GM21619 (cell line): ENCODE results near the gene FAM131A.

ENCODE experiments used
- ATAC-seq: cut with Tn5 transposase; IDR thresholded peaks from one replicate; pipeline ENCODE4 v1.9.1; 2021; ENCODE audit not compliant: unreplicated experiment

FAM131A gene, protein sequence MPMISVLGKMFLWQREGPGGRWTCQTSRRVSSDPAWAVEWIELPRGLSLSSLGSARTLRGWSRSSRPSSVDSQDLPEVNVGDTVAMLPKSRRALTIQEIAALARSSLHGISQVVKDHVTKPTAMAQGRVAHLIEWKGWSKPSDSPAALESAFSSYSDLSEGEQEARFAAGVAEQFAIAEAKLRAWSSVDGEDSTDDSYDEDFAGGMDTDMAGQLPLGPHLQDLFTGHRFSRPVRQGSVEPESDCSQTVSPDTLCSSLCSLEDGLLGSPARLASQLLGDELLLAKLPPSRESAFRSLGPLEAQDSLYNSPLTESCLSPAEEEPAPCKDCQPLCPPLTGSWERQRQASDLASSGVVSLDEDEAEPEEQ

GRCh38 chr3:184337399-184337714, at the start of gene FAM131A:
TSS of gene FAM131A (plus strand) at chr3:184337600. CDS start at chr3:184337631, 31 bp downstream.
- no peak for ATAC-seq

DNA sequence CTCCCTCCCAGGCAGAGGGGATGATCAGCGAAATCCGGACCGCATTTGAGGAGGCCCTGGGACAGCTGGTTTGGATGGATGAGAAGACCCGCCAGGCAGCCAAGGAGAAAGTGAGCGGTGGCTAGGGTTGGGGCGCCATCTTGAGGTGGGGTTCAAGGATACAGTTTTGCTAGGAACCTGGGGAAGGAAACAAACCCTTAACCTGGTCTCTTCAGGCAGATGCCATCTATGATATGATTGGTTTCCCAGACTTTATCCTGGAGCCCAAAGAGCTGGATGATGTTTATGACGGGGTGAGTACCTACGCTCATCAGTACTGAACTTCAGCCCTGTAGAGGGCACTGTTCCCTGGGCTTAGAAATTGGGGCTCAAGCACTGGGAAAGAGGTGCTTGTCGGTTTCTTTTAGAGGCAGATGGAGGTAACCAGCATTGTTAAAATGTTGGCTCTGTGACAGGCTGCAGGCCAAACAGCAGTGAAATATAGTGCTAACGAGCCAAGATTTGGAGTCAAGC, 47.9 kb upstream of the FAM131A start:
- no peak for ATAC-seq

- ATAC-seq = no peak
These were observed 47.1 kb upstream of the FAM131A start for GRCh38 chr3:184290331-184290730.

DNA sequence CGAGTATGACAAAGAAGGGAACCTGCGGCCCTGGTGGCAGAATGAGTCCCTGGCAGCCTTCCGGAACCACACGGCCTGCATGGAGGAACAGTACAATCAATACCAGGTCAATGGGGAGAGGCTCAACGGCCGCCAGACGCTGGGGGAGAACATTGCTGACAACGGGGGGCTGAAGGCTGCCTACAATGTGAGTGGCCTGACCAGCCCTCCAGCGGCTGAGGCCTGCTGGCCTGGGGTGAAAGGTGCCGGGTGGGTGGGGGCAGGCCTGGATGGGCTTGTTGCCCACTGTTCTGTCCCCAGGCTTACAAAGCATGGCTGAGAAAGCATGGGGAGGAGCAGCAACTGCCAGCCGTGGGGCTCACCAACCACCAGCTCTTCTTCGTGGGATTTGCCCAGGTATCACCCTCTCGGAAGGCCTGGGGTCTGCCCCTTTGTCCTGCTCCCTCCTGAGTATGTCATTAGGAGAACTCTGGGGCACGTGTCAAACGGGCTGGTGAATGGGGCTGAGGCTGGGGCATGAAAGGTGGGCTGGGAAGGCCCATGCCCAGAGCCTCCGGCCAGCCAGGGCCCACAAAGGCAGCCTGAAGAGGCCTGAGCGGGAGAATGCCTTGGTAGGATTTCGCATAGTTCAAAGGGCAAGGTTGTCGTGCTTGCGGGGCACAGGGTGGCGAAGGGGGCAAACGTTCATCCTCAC, 46.2 kb upstream of the FAM131A start:
- ATAC-seq = no peak

GRCh38 chr3:184291738-184292445, 45.5 kb upstream of the FAM131A start:
- no peak for ATAC-seq

GRCh38 chr3:184295771-184296170, 41.6 kb upstream of the FAM131A start:
- no peak for ATAC-seq

- ATAC-seq = no peak
These were observed 40.8 kb upstream of the FAM131A start for GRCh38 chr3:184296616-184297015.

- ATAC-seq = peak; percentile 95
These were observed 38.5 kb upstream of the FAM131A start, which contains the start of gene PSMD2 for GRCh38 chr3:184298759-184299487. TSS of gene PSMD2 (plus strand) at chr3:184299241. CDS start at chr3:184299267, 26 bp downstream.

DNA sequence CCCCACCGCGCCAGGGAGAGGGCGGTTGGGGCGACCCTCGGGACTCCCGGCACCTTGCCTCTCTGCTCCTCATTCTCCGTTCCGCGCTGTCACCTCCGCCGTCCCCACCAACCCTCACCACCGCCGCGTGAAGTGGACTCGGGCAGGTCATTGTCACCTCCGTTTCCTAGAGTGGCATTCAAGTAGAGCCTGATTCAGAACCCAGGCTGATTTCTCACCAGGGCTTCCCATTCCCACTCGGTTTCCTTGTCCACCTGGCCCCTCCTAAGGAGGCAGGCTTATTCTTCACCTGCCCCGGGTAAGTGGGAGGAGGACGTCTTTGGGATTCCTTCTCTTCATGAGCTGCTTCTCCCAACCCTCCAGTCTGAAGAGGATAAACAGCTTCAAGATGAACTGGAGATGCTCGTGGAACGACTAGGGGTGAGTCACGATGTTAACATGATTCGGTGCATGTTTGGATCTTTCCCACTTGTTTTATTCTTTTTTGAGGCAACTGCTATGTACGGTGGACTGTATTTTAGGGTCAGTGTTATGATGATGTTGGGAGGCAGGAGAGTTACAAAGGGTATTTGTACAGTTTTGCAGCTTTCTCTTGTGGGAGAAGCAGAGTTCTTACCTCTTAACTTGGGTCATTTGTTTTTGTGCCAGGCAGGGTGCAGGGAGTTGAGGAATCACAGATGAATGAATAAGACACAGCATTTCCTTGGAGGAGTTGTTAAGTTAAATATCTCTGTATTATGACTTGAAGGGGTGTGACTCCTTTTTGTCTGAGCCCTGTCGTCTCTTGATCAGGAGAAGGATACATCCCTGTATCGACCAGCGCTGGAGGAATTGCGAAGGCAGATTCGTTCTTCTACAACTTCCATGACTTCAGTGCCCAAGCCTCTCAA, 37.7 kb upstream of the FAM131A start:
- peak; percentile 3 for ATAC-seq

GRCh38 chr3:184300378-184300720, 37.1 kb upstream of the FAM131A start:
- ATAC-seq = no peak

- ATAC-seq = no peak
These were observed 31.8 kb upstream of the FAM131A start for GRCh38 chr3:184305577-184305976.

- ATAC-seq = no peak
These were observed 30.9 kb upstream of the FAM131A start for GRCh38 chr3:184306341-184306972.

DNA sequence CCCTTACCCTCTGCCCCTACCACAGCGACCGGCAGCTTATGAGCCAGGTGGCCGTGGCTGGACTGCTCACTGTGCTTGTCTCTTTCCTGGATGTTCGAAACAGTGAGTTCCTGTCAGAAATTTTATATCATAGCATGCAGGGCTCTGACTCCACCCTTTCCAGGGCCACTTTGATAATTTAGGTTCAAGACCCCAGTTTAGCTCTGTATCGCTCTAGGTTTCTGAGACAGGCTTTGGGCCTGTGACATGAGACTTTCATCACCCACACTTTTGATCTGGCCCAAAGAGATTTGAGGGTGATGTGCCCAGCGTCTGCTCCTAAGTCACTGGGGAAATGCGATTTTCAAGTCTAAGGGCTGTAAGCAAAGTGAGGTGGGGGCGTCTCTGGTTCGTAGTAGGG, 29.5 kb upstream of the FAM131A start:
- no peak for ATAC-seq

- no peak for ATAC-seq
These were observed 28.7 kb upstream of the FAM131A start for GRCh38 chr3:184308744-184309143.

- no peak for ATAC-seq
These were observed 25.8 kb upstream of the FAM131A start for GRCh38 chr3:184311633-184312032.

DNA sequence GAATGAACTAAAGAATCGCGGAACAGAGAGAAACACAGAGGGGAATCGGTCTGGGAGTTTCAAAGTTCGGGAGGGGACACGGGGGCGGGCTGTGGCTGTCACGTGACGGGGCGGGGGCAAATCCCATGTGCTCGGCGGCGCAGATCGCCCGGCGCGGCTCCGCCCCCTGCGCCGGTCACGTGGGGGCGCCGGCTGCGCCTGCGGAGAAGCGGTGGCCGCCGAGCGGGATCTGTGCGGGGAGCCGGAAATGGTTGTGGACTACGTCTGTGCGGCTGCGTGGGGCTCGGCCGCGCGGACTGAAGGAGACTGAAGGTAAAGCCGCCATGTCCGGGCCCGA, 23.1 kb upstream of the FAM131A start, which contains the start of gene EIF4G1:
EIF4G1 (plus strand) TSS at position 244 of the 337 bp plus-strand sequence. CDS start 1,191 bp downstream, outside the sequence.
- peak; percentile 86 for ATAC-seq

DNA sequence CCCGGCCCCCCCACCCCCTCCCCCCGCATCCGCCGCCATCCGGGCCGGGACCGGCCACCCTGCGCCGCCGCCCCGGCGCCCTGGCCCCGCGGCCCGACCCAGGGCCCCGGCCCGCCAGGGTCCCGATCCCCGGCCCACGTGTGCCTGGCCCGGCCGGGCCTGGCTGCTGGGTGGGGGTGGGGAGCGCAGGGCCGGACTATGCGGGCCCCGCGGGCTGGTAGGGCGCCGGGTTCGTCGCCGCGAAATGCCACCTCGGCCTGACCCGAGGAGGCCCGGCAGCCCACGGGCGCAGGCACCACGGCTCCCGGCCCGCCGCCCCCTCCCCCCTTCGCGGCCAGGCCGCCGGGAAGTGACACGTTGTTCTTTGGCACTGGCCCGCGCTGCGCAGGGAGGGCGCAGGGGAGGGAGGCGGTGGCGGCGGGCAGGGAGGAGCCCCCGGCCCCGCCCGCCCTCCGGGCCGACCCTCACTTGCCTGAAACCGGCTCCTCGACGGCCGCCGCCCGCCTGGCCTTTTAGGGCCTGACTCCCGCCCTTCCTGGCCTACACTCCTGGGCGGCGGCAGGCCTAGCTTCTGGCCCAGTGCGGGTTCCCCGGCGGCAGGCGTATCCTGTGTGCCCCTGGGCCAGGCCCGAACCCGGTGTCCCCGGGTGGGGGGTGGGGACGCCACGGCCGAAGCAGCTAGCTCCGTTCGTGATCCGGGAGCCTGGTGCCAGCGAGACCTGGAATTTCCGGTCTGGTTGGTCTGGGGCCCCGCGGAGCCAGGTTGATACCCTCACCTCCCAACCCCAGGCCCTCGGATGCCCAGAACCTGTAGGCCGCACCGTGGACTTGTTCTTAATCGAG, 22.5 kb upstream of the FAM131A start:
- peak; percentile 37 for ATAC-seq

DNA sequence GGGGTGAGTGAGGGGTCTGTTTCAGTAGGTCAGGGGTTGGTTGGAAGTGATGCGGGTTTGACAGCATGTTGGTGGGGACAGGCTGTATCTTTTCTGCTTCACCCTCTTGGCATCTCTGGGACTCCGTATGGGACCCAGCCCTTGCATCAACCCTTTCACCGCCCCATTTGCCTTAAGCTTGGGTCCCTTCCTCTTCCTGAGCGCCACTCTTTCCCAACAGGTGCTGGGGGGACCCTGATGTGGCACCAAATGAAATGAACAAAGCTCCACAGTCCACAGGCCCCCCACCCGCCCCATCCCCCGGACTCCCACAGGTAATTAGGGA, 21.9 kb upstream of the FAM131A start:
- ATAC-seq = peak; percentile 2
